Gastroesophageal sphincter (tissue), 3 donors: ENCODE results near the gene TCF25.

Experiments
- CTCF ChIP-seq, 4 experiments: fragments of 200-600 bp in 2 of 4; fragments of 450-650 bp in 2 of 4; sonication (generic) in 1 of 4; IDR thresholded peaks; one replicate each; pipeline ENCODE4 v1.5.1; 2017 to 2019; ENCODE audit warnings: antibody characterized with exemption in 4 of 4, mild to moderate bottlenecking in 2 of 4, moderate library complexity in 2 of 4
- EP300 ChIP-seq: sonication (generic); formaldehyde crosslinking; IDR thresholded peaks from one replicate; pipeline ENCODE4 v1.6.1; 2017; ENCODE audit warnings: antibody characterized with exemption, mild to moderate bottlenecking
- POLR2AphosphoS5 ChIP-seq: sonication (generic); formaldehyde crosslinking; IDR thresholded peaks from one replicate; pipeline ENCODE4 v1.6.1; 2017; ENCODE audit warnings: antibody characterized with exemption

DNA sequence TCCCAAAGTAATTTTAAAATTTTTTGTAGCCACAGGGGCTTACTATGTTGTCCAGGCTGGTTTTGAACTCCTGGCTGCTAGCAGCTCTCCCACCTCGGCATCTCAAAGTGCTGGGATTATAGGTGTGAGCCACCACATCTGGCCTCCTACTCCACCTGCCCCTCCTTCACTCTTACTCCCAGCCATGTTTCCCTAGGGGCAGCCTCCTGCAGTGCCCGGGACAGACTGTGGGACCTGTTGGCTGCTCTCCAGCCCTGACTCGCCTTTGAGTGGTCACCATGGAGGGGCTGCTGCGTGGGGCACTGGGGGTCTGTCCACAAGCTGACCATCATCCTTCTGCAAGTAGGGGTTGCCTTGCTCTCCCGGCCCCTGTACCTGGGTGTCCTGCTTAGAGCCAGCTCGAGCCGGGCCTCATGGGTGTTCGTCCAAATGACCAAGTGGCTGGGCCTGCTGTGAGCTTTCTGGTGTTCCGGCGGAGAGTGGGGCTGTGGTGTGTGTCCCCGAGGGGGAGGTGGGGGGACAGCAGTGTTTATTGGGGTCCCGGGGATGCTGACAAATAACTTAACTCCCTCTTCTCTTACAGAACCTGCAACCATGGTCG is 28.6 kb upstream of the TCF25 start:
- TF ChIP-seq CTCF (IDR thresholded peaks at IDR 0.05) (no peak), EP300 (no peak), POLR2AphosphoS5 (no peak)
